HepG2 (cell line): ENCODE data around the gene ALG9. TPM values are rescaled to one million over a fixed set of nuclear protein-coding genes. Genes with fewer than 3 reads are reported as not detected.

Experiments
- ATAC-seq: fragments of 200-7000 bp; cut with Tn5 transposase; 3 replicates; pipeline ENCODE4 v1.9.1; 2020; ENCODE audit warnings: mild to moderate bottlenecking, moderate library complexity
- BruUV-seq: library from RNA; stranded (reverse); fragments of 400-500 nt; replicated peaks from 2 replicates; lab custom pipeline; 2021; lab: Mats Ljungman, UMichigan
- CTCF ChIA-PET: fragments of 300-600 bp; formaldehyde crosslinking; extraction: SDS; loops from one replicate; lab custom pipeline; 2021; ENCODE audit warnings: low total read pairs, inconsistent platforms, low intra/inter-chr PET ratio; lab: Yijun Ruan, JAX
- POLR2A ChIA-PET: fragments of 350-600 bp; sonication (Branson Sonifier 250); formaldehyde crosslinking; loops from one replicate; lab custom pipeline; 2020; ENCODE audit warnings: antibody characterized with exemption, inconsistent platforms; lab: Yijun Ruan, JAX
- DNase-seq: peaks from one replicate; pipeline ENCODE4 v3.0.0-alpha.2; 2015; ENCODE audit warnings: low spot score
- FAIRE-seq: peaks from 3 replicates; lab custom pipeline; 2011; peaks lifted over from hg19 to GRCh38; lab: Jason Lieb, UNC
- H2AFZ ChIP-seq: one replicate; pipeline ENCODE4 v1.6.1; 2011; ENCODE audit warnings: low read length, inconsistent platforms
- H3K27ac ChIP-seq: fragments of 300-600 bp; 3 replicates; pipeline ENCODE4 v1.8.0; 2011; ENCODE audit warnings: mixed run types, mild to moderate bottlenecking, mixed read lengths, low read length, inconsistent platforms; ENCODE audit not compliant: insufficient read depth; ENCODE audit errors: extremely low read length
- H3K27me3 ChIP-seq, 2 experiments: fragments of 200-600 bp in 1 of 2; 2 replicates in 1 of 2; 3 replicates in 1 of 2; pipeline versions ENCODE4 v1.6.0 to v1.8.0; 2011; ENCODE audit warnings: low read length in 2 of 2, mild to moderate bottlenecking in 2 of 2, moderate library complexity in 2 of 2, inconsistent platforms in 1 of 2; ENCODE audit not compliant: insufficient read depth in 2 of 2, control insufficient read depth in 1 of 2
- H3K36me3 ChIP-seq, 2 experiments: fragments of 200-600 bp in 1 of 2; replicated peaks in 1 of 2; 2 replicates in 1 of 2; 3 replicates in 1 of 2; pipeline versions ENCODE4 v1.5.1 to v1.8.0; 2011; ENCODE audit warnings: low read length in 2 of 2, inconsistent platforms in 1 of 2; ENCODE audit not compliant: insufficient read depth in 2 of 2, control insufficient read depth in 1 of 2
- H3K4me1 ChIP-seq: 2 replicates; pipeline ENCODE4 v1.5.1; 2012; ENCODE audit warnings: low read length, inconsistent platforms; ENCODE audit not compliant: insufficient read depth
- H3K4me2 ChIP-seq: 2 replicates; pipeline ENCODE4 v1.6.0; 2011; ENCODE audit warnings: low read depth, low read length, inconsistent platforms
- H3K4me3 ChIP-seq, 3 experiments: fragments of 200-600 bp in 1 of 3; sonication (generic), shearing (Covaris generic) in 1 of 3; replicated peaks in 1 of 3; 2 replicates each; pipeline ENCODE4 v1.5.1; 2011 to 2016; ENCODE audit warnings: low read length in 3 of 3, inconsistent platforms in 2 of 3, low read depth in 2 of 3, mild to moderate bottlenecking in 2 of 3, control low read depth in 1 of 3, mixed read lengths in 1 of 3; ENCODE audit not compliant: insufficient read depth in 1 of 3
- H3K79me2 ChIP-seq: one replicate; pipeline ENCODE4 v1.6.1; 2011; ENCODE audit warnings: low read length, inconsistent platforms; ENCODE audit not compliant: insufficient read depth
- H3K9ac ChIP-seq: 2 replicates; pipeline ENCODE4 v1.6.0; 2011; ENCODE audit warnings: mild to moderate bottlenecking, low read depth, low read length, inconsistent platforms; ENCODE audit not compliant: insufficient read depth
- H3K9me3 ChIP-seq: 2 replicates; pipeline ENCODE4 v1.5.1; 2012; ENCODE audit warnings: mild to moderate bottlenecking, low read length
- H4K20me1 ChIP-seq: 2 replicates; pipeline ENCODE4 v1.6.0; 2011; ENCODE audit warnings: inconsistent platforms, mild to moderate bottlenecking, low read length, moderate library complexity; ENCODE audit not compliant: insufficient read depth
- CC2D1A ChIP-seq: sonication (generic); formaldehyde crosslinking; IDR thresholded peaks from 2 replicates; pipeline ENCODE4 v1.8.1; 2023; ENCODE audit warnings: mild to moderate bottlenecking, missing genetic modification reagents
- HMG20B ChIP-seq: conservative IDR thresholded peaks from 2 replicates; pipeline ENCODE4 v1.6.1; 2016; ENCODE audit warnings: missing genetic modification reagents, missing compliant biosample characterization
- KDM5B ChIP-seq: sonication (generic); formaldehyde crosslinking; IDR thresholded peaks from 2 replicates; pipeline ENCODE4 v1.4.0; 2020; ENCODE audit warnings: missing genetic modification reagents, mild to moderate bottlenecking, borderline replicate concordance
- PAX8 ChIP-seq: sonication (generic); formaldehyde crosslinking; IDR thresholded peaks from 2 replicates; pipeline ENCODE4 v1.8.0; 2022; ENCODE audit warnings: mild to moderate bottlenecking, missing genetic modification reagents, borderline replicate concordance
- ZFP90 ChIP-seq: sonication (generic); formaldehyde crosslinking; IDR thresholded peaks from 2 replicates; pipeline ENCODE4 v1.8.0; 2022; ENCODE audit warnings: missing genetic modification reagents, mild to moderate bottlenecking, inconsistent platforms, borderline replicate concordance
- ZNF274 ChIP-seq: sonication (generic); formaldehyde crosslinking; IDR thresholded peaks from 2 replicates; pipeline ENCODE4 v1.5.1; 2020; ENCODE audit warnings: mild to moderate bottlenecking, missing genetic modification reagents
- ZNF556 ChIP-seq: sonication (generic); formaldehyde crosslinking; IDR thresholded peaks from 2 replicates; pipeline ENCODE4 v1.4.0; 2020; ENCODE audit warnings: mild to moderate bottlenecking, missing genetic modification reagents, borderline replicate concordance
- ZNF616 ChIP-seq: sonication (generic); formaldehyde crosslinking; IDR thresholded peaks from 2 replicates; pipeline ENCODE4 v1.5.0; 2020; ENCODE audit warnings: low read depth, mild to moderate bottlenecking, missing genetic modification reagents
- WGBS: methylation state at CpG from one replicate; pipeline ENCODE4 v1.1.6; 2017; ENCODE audit warnings: low lambda C conversion rate; 5-methylcytosine and 5-hydroxymethylcytosine counted together
- in situ Hi-C: cut with HindIII; loops from 2 replicates; pipeline ENCODE4 v1.10.0; 2017; ENCODE audit warnings: low pct_unique_long_range_greater_than_20kb; ENCODE audit not compliant: extremely low pct_ligation_motif_present
- intact Hi-C: fragments of 100-400 bp; cut with micrococcal nuclease; formaldehyde crosslinking; loops from one replicate; pipeline ENCODE4 v1.10.0; 2022; ENCODE audit not compliant: unreplicated experiment
- polyA plus RNA-seq, 8 experiments: library from polyadenylated mRNA; depleted of rRNA in 3 of 8; stranded (reverse) in 7 of 8; unstranded in 1 of 8; fragments of >200 nt; fragmentation: Illumina TruSeq in 4 of 8; extraction: Trizol in 4 of 8; gene quantifications; 2 replicates each; pipeline versions ENCODE4 v1.2.1 to v1.2.3, GENCODE V29; 2011 to 2016; ENCODE audit warnings: low read depth in 4 of 8, missing spikeins in 1 of 8, mixed read lengths in 1 of 8; ENCODE audit not compliant: insufficient read depth in 1 of 8
- total RNA-seq, 5 experiments: library from RNA; depleted of rRNA; stranded (reverse); fragments of >200 nt; fragmentation: Illumina TruSeq; extraction: Trizol; gene quantifications; 2 replicates each; pipeline ENCODE4 v1.2.3, GENCODE V29; 2016; ENCODE audit warnings: low read depth in 1 of 5
- TF ChIP-seq, protein P1 (sequence below): sonication (generic); formaldehyde crosslinking; IDR thresholded peaks from 2 replicates; pipeline ENCODE4 v1.5.0; 2020; ENCODE audit warnings: missing genetic modification reagents
- TF ChIP-seq, protein P2 (sequence below): sonication (generic); formaldehyde crosslinking; IDR thresholded peaks from 2 replicates; pipeline ENCODE4 v1.4.0; 2020; ENCODE audit warnings: missing genetic modification reagents, low read depth, mild to moderate bottlenecking, borderline replicate concordance
- TF ChIP-seq, protein P3 (sequence below): sonication (generic); formaldehyde crosslinking; IDR thresholded peaks from 2 replicates; pipeline ENCODE4 v1.4.0; 2020; ENCODE audit warnings: mild to moderate bottlenecking, missing genetic modification reagents, borderline replicate concordance
- TF ChIP-seq, protein P4 (sequence below): IDR thresholded peaks from 2 replicates; pipeline ENCODE4 v1.6.1; 2016; ENCODE audit warnings: control low read depth

The ALG9 gene
- total and polyA plus RNA-seq, 2 of the 13 experiments (the other 11 are each of a cell fraction or from before 2014, with no cell fraction given): 39.4 to 40.6 TPM

GRCh38 chr11:111812211-111812610 is 59.2 kb downstream of the ALG9 start (continued):
- no peak for TF ChIP-seq PAX8 (CRISPR knock-in tag)
- TF ChIP-seq CC2D1A (CRISPR knock-in tag): no peak
- no peak for TF ChIP-seq ZNF556 (CRISPR knock-in tag)
- TF ChIP-seq, all 625 proteins: peak for 0

DNA sequence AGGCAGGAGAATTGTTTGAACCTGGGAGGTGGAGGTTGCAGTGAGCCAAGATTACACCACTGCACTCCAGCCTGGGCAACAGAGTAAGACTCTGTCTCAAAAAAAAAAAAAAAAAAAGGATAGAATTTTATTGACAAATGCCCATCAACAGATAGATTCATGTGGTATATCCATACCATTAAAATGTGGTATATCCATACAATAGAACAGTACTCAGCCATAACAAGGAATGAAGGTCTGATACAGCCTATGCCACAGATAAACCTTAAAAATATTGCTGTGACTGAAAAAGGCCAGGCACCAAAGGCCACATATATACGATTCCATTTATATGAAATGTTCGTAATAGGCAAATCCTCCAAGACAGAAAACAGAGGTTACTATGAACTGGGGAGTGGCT is 59.9 kb downstream of the ALG9 start:
- WGBS: 98% methylated on average over 2 of the region's 2 CpGs
- H3K27ac ChIP-seq: no peak overlapping the region
- peaks cover 6 to 24% of the 10 kb centered on the region in 2 experiments; a peak in 4 of 5 replicates for H3K36me3 ChIP-seq
- FAIRE-seq (no peak), ATAC-seq (no peak), DNase-seq (no peak)
- no peaks in the 10 kb centered on the region for H3K4me1 ChIP-seq
- H4K20me1 ChIP-seq: no peaks in the 10 kb centered on the region
- intact Hi-C loops: no loop called here
- H3K4me3 ChIP-seq: no peak overlapping the region
- no peaks in the 10 kb centered on the region for H3K79me2 ChIP-seq
- CTCF ChIA-PET: no interaction called here
- H3K27me3 ChIP-seq: no peaks in the 10 kb centered on the region
- BruUV-seq: no TSS peak
- TF ChIP-seq ZNF274 (CRISPR knock-in tag): no peak
- POLR2A ChIA-PET: interaction anchor here (0.9 kb wide), 1 partner anchor 26 kb away, joined by 3 read pairs; no protein-coding TSS in a partner anchor
- H3K4me2 ChIP-seq: no peak overlapping the region
- in situ Hi-C loops: no loop called here
- H3K9ac ChIP-seq: no peak overlapping the region
- no peaks in the 10 kb centered on the region for H3K9me3 ChIP-seq
- no peak overlapping the region for H2AFZ ChIP-seq

- FAIRE-seq (no peak), DNase-seq (no peak), ATAC-seq (no peak)
- no peak overlapping the region for H2AFZ ChIP-seq
- H3K4me2 ChIP-seq: no peak overlapping the region
- no peaks in the 10 kb centered on the region for H3K27me3 ChIP-seq
- H3K9ac ChIP-seq: no peak overlapping the region
- in situ Hi-C loops: no loop called here
- ChIA-PET CTCF (no interaction called here), POLR2A (no interaction called here)
- no TSS peak for BruUV-seq
- WGBS: 88% methylated on average over 2 of the region's 2 CpGs
- intact Hi-C loops: no loop called here
- H3K36me3 ChIP-seq: peaks cover 14 to 41% of the 10 kb centered on the region in 2 experiments
- no peak overlapping the region for H3K27ac ChIP-seq
- H4K20me1 ChIP-seq: no peaks in the 10 kb centered on the region
- no peak overlapping the region for H3K4me3 ChIP-seq
- no peaks in the 10 kb centered on the region for H3K79me2 ChIP-seq
- no peaks in the 10 kb centered on the region for H3K9me3 ChIP-seq
- no peaks in the 10 kb centered on the region for H3K4me1 ChIP-seq
- TF ChIP-seq, protein P1, sequence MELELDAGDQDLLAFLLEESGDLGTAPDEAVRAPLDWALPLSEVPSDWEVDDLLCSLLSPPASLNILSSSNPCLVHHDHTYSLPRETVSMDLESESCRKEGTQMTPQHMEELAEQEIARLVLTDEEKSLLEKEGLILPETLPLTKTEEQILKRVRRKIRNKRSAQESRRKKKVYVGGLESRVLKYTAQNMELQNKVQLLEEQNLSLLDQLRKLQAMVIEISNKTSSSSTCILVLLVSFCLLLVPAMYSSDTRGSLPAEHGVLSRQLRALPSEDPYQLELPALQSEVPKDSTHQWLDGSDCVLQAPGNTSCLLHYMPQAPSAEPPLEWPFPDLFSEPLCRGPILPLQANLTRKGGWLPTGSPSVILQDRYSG (CRISPR knock-in tag): no peak
- TF ChIP-seq KDM5B (CRISPR knock-in tag): no peak
- TF ChIP-seq HMG20B (CRISPR knock-in tag): no peak
- TF ChIP-seq, protein P2, sequence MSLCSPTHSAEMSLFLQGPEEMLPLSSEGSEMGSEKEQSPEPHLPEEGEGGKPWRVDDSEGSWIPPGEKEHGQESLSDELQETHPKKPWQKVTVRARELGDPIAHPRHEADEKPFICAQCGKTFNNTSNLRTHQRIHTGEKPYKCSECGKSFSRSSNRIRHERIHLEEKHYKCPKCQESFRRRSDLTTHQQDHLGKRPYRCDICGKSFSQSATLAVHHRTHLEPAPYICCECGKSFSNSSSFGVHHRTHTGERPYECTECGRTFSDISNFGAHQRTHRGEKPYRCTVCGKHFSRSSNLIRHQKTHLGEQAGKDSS: no peak
- no peak for TF ChIP-seq ZFP90 (CRISPR knock-in tag)
- TF ChIP-seq ZNF616 (CRISPR knock-in tag): no peak
- TF ChIP-seq, protein P3, sequence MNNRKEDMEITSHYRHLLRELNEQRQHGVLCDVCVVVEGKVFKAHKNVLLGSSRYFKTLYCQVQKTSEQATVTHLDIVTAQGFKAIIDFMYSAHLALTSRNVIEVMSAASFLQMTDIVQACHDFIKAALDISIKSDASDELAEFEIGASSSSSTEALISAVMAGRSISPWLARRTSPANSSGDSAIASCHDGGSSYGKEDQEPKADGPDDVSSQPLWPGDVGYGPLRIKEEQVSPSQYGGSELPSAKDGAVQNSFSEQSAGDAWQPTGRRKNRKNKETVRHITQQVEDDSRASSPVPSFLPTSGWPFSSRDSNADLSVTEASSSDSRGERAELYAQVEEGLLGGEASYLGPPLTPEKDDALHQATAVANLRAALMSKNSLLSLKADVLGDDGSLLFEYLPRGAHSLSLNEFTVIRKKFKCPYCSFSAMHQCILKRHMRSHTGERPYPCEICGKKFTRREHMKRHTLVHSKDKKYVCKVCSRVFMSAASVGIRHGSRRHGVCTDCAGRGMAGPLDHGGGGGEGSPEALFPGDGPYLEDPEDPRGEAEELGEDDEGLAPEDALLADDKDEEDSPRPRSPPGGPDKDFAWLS (CRISPR knock-in tag): no peak
- TF ChIP-seq, protein P4, sequence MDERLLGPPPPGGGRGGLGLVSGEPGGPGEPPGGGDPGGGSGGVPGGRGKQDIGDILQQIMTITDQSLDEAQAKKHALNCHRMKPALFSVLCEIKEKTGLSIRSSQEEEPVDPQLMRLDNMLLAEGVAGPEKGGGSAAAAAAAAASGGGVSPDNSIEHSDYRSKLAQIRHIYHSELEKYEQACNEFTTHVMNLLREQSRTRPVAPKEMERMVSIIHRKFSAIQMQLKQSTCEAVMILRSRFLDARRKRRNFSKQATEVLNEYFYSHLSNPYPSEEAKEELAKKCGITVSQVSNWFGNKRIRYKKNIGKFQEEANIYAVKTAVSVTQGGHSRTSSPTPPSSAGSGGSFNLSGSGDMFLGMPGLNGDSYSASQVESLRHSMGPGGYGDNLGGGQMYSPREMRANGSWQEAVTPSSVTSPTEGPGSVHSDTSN (CRISPR knock-in tag): no peak
Measured at GRCh38 chr11:111808834-111809233, 62.5 kb downstream of the ALG9 start.
